ENCODE data around the gene LCMT1.

- TF ChIP-seq CTCF (IDR thresholded peaks at IDR 0.05; ENCODE audit: borderline replicate concordance, extremely low read depth, low read length, poor library complexity, severe bottlenecking) = no peak
- no peak for TF ChIP-seq EZH2 (IDR thresholded peaks at IDR 0.05; ENCODE audit: borderline replicate concordance, low read depth, low read length, severe bottlenecking)
Measured at GRCh38 chr16:25140459-25140858, 28.9 kb downstream of the LCMT1 start.
